GM23248 (cell line): Measurements from ENCODE around the gene CREG1.

Experiments used
- EZH2 ChIP-seq: fragments of 200-600 bp; sonication (generic); IDR thresholded peaks from 2 replicates; pipeline ENCODE4 v1.6.1; 2018; ENCODE audit warnings: antibody characterized with exemption, mild to moderate bottlenecking; ENCODE audit not compliant: insufficient read depth, poor library complexity, severe bottlenecking
- EZH2phosphoT487 ChIP-seq: fragments of 200-600 bp; sonication (generic); IDR thresholded peaks from 2 replicates; pipeline ENCODE4 v1.6.1; 2018; ENCODE audit warnings: antibody characterized with exemption, moderate library complexity, mild to moderate bottlenecking, low read depth; ENCODE audit not compliant: insufficient read depth

- no peak for TF ChIP-seq EZH2phosphoT487
- TF ChIP-seq EZH2: no peak
Observed at GRCh38 chr1:167515893-167516321, 37.7 kb downstream of the CREG1 start.
